Heart left ventricle (tissue), 16 donors: ENCODE measurements around the gene KRT81. TPM values are rescaled to one million over a fixed set of nuclear protein-coding genes. Genes with fewer than 3 reads are reported as not detected.

Experiments
- ATAC-seq, 4 donors: fragments of 200-7000 bp; cut with Tn5 transposase; one replicate each; pipeline ENCODE4 v1.9.1; 2020 to 2022; ENCODE audit warnings: moderate library complexity in 4 of 4, mild to moderate bottlenecking in 3 of 4, moderate number of reproducible peaks in 1 of 4
- DNase-seq, 5 donors: peaks; one replicate each; pipeline ENCODE4 v3.0.0-alpha.2; 2020
- H3K27ac ChIP-seq, 12 donors: fragments of 200-600 bp; sonication (generic) in 4 of 12; one replicate each; pipeline versions ENCODE4 v1.5.0 to v1.8.0; 2016 to 2022; ENCODE audit warnings: mild to moderate bottlenecking in 2 of 12
- H3K27me3 ChIP-seq, 9 donors: fragments of 200-600 bp; sonication (generic) in 2 of 9; one replicate each; pipeline versions ENCODE4 v1.5.1 to v1.8.0; 2016 to 2022; ENCODE audit warnings: mild to moderate bottlenecking in 3 of 9
- H3K36me3 ChIP-seq, 9 donors: fragments of 200-600 bp; sonication (generic) in 2 of 9; one replicate each; pipeline versions ENCODE4 v1.5.0 to v1.8.0; 2018 to 2022; ENCODE audit warnings: mild to moderate bottlenecking in 2 of 9
- H3K4me1 ChIP-seq, 12 donors: fragments of 200-600 bp; sonication (generic) in 4 of 12; one replicate each; pipeline versions ENCODE4 v1.5.0 to v1.8.0; 2016 to 2022; ENCODE audit warnings: mild to moderate bottlenecking in 3 of 12
- H3K4me3 ChIP-seq, 12 donors: fragments of 200-600 bp; sonication (generic) in 4 of 12; one replicate each; pipeline versions ENCODE4 v1.5.0 to v1.8.0; 2017 to 2022; ENCODE audit warnings: mild to moderate bottlenecking in 9 of 12, moderate library complexity in 4 of 12
- H3K9me3 ChIP-seq, 12 donors: fragments of 200-600 bp; sonication (generic) in 4 of 12; one replicate each; pipeline versions ENCODE4 v1.5.0 to v1.8.0; 2016 to 2022; ENCODE audit warnings: mild to moderate bottlenecking in 1 of 12
- POLR2A ChIP-seq, 2 donors: fragments of 450-650 bp; IDR thresholded peaks; one replicate each; pipeline ENCODE4 v1.6.1; 2017; ENCODE audit warnings: antibody characterized with exemption in 2 of 2, mild to moderate bottlenecking in 2 of 2, moderate library complexity in 2 of 2
- WGBS, 4 donors: extraction: QIAGEN DNeasy Blood & Tissue Kit in 2 of 4; methylation state at CpG; one replicate each; pipeline versions ENCODE4 v1.1.5 to v1.1.7; 2013 to 2018; 5-methylcytosine and 5-hydroxymethylcytosine counted together
- intact Hi-C, 10 donors: fragments of 100-400 bp; cut with DNase I; formaldehyde crosslinking; loops; one replicate each; pipeline versions ENCODE4 v1.11.1 to v1.14.2; 2022
- polyA plus RNA-seq, 2 donors: library from polyadenylated mRNA; stranded (reverse); fragments of 200-250 nt; gene quantifications; one replicate each; pipeline ENCODE4 v1.2.3, GENCODE V29; 2013
- total RNA-seq, 9 donors: library from RNA; depleted of rRNA in 2 of 9; stranded (reverse); fragments of >200 nt in 2 of 9; fragmentation: NEBNext Ultra II Directional in 3 of 9; extraction: Animal tissue kit (Norgen Biotek cat#: 25700) in 3 of 9; gene quantifications; one replicate each; pipeline versions ENCODE4 v1.1.0 to v1.2.4, GENCODE V29; 2016 to 2023
- TF ChIP-seq, protein P1 (sequence below), 12 donors: fragments of 200-600 bp; sonication (generic) in 4 of 12; IDR thresholded peaks; one replicate each; pipeline versions ENCODE4 v1.5.0 to v1.8.0; 2018 to 2022; ENCODE audit warnings: antibody characterized with exemption in 12 of 12, mild to moderate bottlenecking in 5 of 12
- donor health status: ischemic (EF 13 %, LVEDD 7.1; RV severe dilation, severe dysfunction).
- donor health status: healthy with polysubstance abuse.
- donor health status: DM: no; HTN: yes; CAD: no.
- donor health status: DM: no; HTN: no; CAD: no.
- donor health status: ischemic (EF 25% LVEDD 6.9; RV normal size, moderate dysfunction).
- donor health status: ischemic (EF 25% LVEDD 5.7; RV mildly dilated, moderate dysfunction).
- donor health status: healthy.
- donor health status: DM: yes; HTN: yes; CAD: no.
- donor health status: ischemic (EF 35%, LVEDD 5.7; RV mildly dilated, moderate dysfunction).
- donor health status: nonischemic (EF 11% LVEDD 7.7; RV severe dilation, severe dysfunction).
- donor health status: DM: yes; HTN: yes; CAD: no.
- donor health status: PGD.
- donor health status: ischemic (EF 29% LVEDD 5.4; RV normal size, mild dysfunction).
- donor health status: nonischemic (EF 23%, LVEDD 6.1; RV moderate dilation, normal function).

The KRT81 gene
- total and polyA plus RNA-seq, 11 donors: not detected

DNA sequence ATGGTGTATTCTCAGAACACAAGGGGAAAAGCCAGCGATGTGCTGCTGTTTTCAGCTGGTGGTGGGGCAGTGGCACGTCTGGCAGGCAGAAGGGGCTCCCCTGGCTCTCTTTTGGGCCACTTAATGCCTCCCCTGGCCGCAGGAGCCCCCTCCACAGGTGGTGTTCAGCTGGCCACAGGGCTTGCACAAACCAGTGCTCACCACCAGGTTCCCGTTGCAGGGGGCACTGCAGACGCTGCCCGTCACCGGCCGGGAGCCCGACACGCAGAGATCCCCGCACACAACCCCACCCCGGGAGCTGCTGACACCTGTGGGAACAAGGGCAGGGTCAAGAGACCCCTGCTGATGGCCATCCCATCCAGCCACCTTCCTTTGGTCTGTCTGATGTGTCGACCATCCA, 23.2 kb upstream of the KRT81 start:
- TF ChIP-seq, protein P1, sequence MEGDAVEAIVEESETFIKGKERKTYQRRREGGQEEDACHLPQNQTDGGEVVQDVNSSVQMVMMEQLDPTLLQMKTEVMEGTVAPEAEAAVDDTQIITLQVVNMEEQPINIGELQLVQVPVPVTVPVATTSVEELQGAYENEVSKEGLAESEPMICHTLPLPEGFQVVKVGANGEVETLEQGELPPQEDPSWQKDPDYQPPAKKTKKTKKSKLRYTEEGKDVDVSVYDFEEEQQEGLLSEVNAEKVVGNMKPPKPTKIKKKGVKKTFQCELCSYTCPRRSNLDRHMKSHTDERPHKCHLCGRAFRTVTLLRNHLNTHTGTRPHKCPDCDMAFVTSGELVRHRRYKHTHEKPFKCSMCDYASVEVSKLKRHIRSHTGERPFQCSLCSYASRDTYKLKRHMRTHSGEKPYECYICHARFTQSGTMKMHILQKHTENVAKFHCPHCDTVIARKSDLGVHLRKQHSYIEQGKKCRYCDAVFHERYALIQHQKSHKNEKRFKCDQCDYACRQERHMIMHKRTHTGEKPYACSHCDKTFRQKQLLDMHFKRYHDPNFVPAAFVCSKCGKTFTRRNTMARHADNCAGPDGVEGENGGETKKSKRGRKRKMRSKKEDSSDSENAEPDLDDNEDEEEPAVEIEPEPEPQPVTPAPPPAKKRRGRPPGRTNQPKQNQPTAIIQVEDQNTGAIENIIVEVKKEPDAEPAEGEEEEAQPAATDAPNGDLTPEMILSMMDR (IDR thresholded peaks at IDR 0.05): no peak
- no peak for TF ChIP-seq POLR2A (IDR thresholded peaks at IDR 0.05)
- H3K9me3 ChIP-seq: no peaks in the 10 kb centered on the region
- 74 to 84% (median 80%) methylated on average over 12 to 13 of the region's 13 CpGs for WGBS, 4 donors
- peaks cover 0 to 4% (median 0%) of the 10 kb centered on the region in 12 donors for H3K4me1 ChIP-seq
- intact Hi-C loops: no loop called here
- ATAC-seq (no peak), DNase-seq (peak in 1 of 5 donors; percentile 2)
- H3K36me3 ChIP-seq: no peaks in the 10 kb centered on the region
- peaks cover 0 to 34% (median 3%) of the 10 kb centered on the region in 9 donors for H3K27me3 ChIP-seq
- H3K4me3 ChIP-seq: no peak overlapping the region
- H3K27ac ChIP-seq: no peak overlapping the region

DNA sequence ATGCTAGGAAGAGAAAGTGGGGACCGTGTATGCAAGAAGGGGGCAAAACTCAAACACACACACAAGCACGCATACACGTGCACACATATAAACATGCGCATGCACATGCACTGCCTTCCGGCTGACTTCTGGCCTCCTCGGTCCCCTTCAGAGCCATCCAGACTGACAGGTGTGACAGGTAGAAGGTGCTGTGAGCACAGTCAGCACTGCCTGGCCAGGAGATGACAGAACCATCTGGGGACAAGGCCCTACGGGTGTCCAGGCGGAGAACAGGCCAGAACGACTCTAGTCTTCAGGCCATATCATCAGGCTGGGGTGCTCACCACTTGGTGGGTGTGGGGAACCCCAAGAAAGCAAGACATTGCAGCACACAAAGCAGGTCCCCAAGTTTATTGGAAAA, 22.6 kb upstream of the KRT81 start:
- 78 to 85% (median 81%) methylated on average over 9 of the region's 9 CpGs for WGBS, 4 donors
- H3K27me3 ChIP-seq: peaks cover 0 to 35% (median 4%) of the 10 kb centered on the region in 9 donors

DNA sequence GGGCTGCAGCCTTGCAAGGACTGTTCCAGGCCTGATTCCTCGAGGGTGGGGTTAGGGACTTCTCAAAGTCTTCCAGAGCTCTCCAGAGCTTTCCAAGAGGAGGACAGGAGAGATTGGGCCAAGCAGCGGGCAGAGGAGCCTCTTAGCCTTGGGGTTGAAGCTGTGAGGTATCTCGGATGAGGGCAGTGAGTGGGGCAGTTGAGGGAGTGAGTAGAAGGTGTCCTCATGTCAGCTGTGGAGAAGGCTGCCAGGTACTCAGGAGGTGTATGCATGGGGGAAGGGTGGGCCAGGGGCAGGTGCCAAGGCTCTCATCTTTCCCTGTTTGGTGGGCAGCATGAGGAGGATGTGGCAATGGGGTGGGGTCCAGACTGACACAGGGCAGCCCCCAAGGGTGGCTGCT, 22.1 kb upstream of the KRT81 start:
- intact Hi-C loops: no loop called here
- DNase-seq: no peak
- no peak for TF ChIP-seq POLR2A (IDR thresholded peaks at IDR 0.05)
- TF ChIP-seq, protein P1 (IDR thresholded peaks at IDR 0.05): no peak
- Histone ChIP-seq H3K27me3 (peaks cover 0 to 35% (median 4%) of the 10 kb centered on the region in 9 donors), H3K27ac (no peak overlapping the region), H3K4me1 (peaks cover 0 to 11% (median 0%) of the 10 kb centered on the region in 12 donors), H3K36me3 (no peaks in the 10 kb centered on the region), H3K4me3 (no peak overlapping the region), H3K9me3 (no peaks in the 10 kb centered on the region)
- no peak for ATAC-seq
- 64 to 69% (median 68%) methylated on average over 3 of the region's 3 CpGs for WGBS, 4 donors

More for the DNA sequence above, 22.6 kb upstream of the KRT81 start:
- DNase-seq: peak in 1 of 5 donors; percentile 2
- H3K36me3 ChIP-seq: no peaks in the 10 kb centered on the region
- ATAC-seq: no peak
- no peak overlapping the region for H3K27ac ChIP-seq
- no peaks in the 10 kb centered on the region for H3K9me3 ChIP-seq
- TF ChIP-seq, protein P1 (IDR thresholded peaks at IDR 0.05): no peak
- TF ChIP-seq POLR2A (IDR thresholded peaks at IDR 0.05): no peak
- H3K4me3 ChIP-seq: no peak overlapping the region
- H3K4me1 ChIP-seq: peaks cover 0 to 6% (median 0%) of the 10 kb centered on the region in 12 donors
- intact Hi-C loops: no loop called here

DNA sequence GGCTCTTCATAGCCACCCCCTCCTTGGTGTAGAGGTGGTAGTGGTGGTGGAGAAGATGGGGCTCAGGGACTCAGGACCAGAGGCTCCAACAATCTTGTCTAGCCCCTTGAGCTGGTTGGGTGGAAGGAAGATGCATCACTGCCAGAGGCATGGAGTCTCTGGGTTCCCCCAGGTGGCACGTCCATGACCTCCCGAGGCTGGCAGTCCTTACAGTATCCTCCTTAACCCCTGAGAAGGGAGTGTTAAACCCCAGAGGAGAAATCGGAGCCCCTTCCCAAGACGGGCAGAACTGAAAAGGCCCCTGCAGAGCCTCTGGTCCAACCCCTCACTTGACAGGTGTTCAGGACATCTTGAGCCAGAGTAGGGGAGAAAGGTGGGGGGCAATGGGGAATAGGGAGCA, 20.8 kb upstream of the KRT81 start:
- H3K4me3 ChIP-seq: no peak overlapping the region
- peaks cover 0 to 37% (median 11%) of the 10 kb centered on the region in 9 donors for H3K27me3 ChIP-seq
- intact Hi-C loops: no loop called here
- H3K9me3 ChIP-seq: no peaks in the 10 kb centered on the region
- H3K4me1 ChIP-seq: peaks cover 0 to 19% (median 0%) of the 10 kb centered on the region in 12 donors
- 64 to 78% (median 73%) methylated on average over 4 of the region's 4 CpGs for WGBS, 4 donors
- no peak for DNase-seq
- ATAC-seq: no peak
- no peak overlapping the region for H3K27ac ChIP-seq
- no peaks in the 10 kb centered on the region for H3K36me3 ChIP-seq
- no peak for TF ChIP-seq POLR2A (IDR thresholded peaks at IDR 0.05)
- TF ChIP-seq, protein P1 (IDR thresholded peaks at IDR 0.05): no peak
